Body of pancreas (tissue), 4 donors: Measurements from ENCODE around the gene TBX2. TPM values are rescaled to one million over a fixed set of nuclear protein-coding genes. Genes with fewer than 3 reads are reported as not detected.

Experiments used
- ATAC-seq: fragments of 150-250 bp; one replicate; pipeline ENCODE4 v1.9.1; 2016
- DNase-seq, 4 donors: peaks; one replicate each; pipeline ENCODE4 v3.0.0-alpha.2; 2019
- H3K27ac ChIP-seq, 4 donors: fragments of 200-600 bp; sonication (generic); 1 replicate in 3 of 4; 2 replicates in 1 of 4; pipeline versions ENCODE4 v1.5.1 to v1.6.1; 2016 to 2019; ENCODE audit warnings: mild to moderate bottlenecking in 1 of 4, mixed read lengths in 1 of 4, moderate library complexity in 1 of 4
- H3K27me3 ChIP-seq, 2 donors: fragments of 200-600 bp; sonication (generic); one replicate each; pipeline ENCODE4 v1.6.0; 2016; ENCODE audit warnings: mild to moderate bottlenecking in 1 of 2
- H3K36me3 ChIP-seq, 2 donors: fragments of 200-600 bp; sonication (generic); replicated peaks in 1 of 2; 2 replicates each; pipeline ENCODE4 v1.5.1; 2016; ENCODE audit warnings: low read depth in 2 of 2; ENCODE audit not compliant: insufficient read depth in 1 of 2
- H3K4me1 ChIP-seq: fragments of 200-600 bp; sonication (generic); one replicate; pipeline ENCODE4 v1.6.0; 2016
- H3K4me3 ChIP-seq, 2 donors: fragments of 200-600 bp; sonication (generic); 1 replicate in 1 of 2; 2 replicates in 1 of 2; pipeline ENCODE4 v1.5.1; 2016 to 2019
- H3K9me3 ChIP-seq, 3 donors: fragments of 200-600 bp; sonication (generic); 1 replicate in 2 of 3; 2 replicates in 1 of 3; pipeline ENCODE4 v1.5.1; 2016
- POLR2A ChIP-seq, 3 donors: fragments of 450-650 bp; IDR thresholded peaks; one replicate each; pipeline ENCODE4 v1.6.1; 2016; ENCODE audit warnings: antibody characterized with exemption in 3 of 3, mild to moderate bottlenecking in 2 of 3
- WGBS, 2 donors: methylation state at CpG; one replicate each; pipeline ENCODE4 v1.1.5; 2017; 5-methylcytosine and 5-hydroxymethylcytosine counted together
- intact Hi-C: fragments of 100-400 bp; cut with DNase I; formaldehyde crosslinking; loops from one replicate; pipeline ENCODE4 v1.15.1; 2023
- total RNA-seq, 2 donors: library from RNA; depleted of rRNA; stranded (reverse); fragments of >200 nt; gene quantifications; one replicate each; pipeline ENCODE4 v1.1.0, GENCODE V29; 2016
- TF ChIP-seq, protein P1 (sequence below), 7 experiments: fragments of 450-650 bp in 4 of 7; fragments of 200-600 bp in 3 of 7; sonication (generic) in 3 of 7; IDR thresholded peaks; one replicate each; pipeline ENCODE4 v1.5.1; 2016 to 2019; ENCODE audit warnings: antibody characterized with exemption in 7 of 7

The TBX2 gene
- total RNA-seq, 2 donors from 2014 or later, result 4.9 to 6.9 TPM

DNA sequence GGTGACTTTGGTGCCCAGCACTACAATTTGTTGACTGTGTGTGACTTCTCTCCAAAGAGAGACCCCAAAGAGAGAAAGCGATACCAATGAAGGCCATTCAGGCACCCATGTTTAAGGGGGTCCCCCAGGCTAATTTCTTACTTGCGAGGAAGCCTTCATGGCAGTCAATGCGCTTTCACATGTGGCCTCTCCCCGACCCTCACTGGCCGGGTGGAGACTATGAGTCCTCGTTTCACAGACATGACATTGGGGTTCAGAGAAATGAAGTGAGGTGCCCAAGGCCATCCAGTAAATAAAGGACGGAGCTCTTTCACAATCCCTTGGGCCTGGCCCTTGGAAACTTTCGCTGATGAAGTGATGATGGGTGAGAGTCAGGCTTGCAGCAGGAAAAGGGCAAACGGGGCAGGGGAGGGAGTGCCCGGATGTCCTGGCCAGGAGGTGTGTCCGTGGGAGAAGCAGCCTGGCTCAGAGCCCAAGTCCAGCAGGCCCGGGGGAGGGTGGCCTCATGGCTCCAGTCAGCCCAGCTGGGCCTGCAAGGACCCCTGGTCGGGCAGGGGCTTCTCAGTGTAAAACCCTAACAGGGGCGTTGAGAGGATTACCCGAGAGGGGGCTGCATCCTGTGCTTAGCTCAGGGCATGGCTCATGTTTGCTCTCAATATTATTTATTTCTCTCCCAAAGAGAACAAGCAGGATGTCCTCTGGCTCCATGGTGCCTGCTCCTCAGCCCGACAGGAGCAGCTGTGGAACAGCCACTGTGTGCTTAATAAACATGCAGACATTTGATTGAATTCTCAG lies 14.7 kb downstream of the TBX2 start:
- intact Hi-C loops, result loop anchor here (10.0 kb wide), 2 partner anchors 140 to 420 kb away; no protein-coding TSS in a partner anchor

DNA sequence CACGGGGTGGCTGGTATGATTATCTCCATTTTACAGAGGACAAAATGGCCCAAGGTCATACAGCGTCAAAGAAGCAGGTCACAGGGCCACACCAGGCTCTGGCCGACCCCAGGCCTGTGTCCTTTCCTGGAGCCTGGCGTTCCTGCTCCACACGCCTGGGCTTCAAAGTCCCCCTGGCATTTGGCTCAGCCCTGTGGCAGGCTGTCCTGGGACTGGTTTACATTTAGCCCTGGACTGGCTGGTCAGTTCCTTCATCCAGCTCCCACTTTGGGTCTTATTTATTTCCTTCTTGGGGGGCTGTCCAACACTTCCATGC lies 15.3 kb downstream of the TBX2 start:
- intact Hi-C loops, result loop anchor here (10.0 kb wide), 2 partner anchors 140 to 420 kb away; no protein-coding TSS in a partner anchor
- Histone ChIP-seq H3K27ac (no peak overlapping the region), H3K27me3 (peaks cover 0 to 9% of the 10 kb centered on the region in 2 donors), H3K4me1 (peaks cover 41% of the 10 kb centered on the region), H3K9me3 (no peaks in the 10 kb centered on the region), H3K36me3 (no peaks in the 10 kb centered on the region), H3K4me3 (no peak overlapping the region)
- no peak for DNase-seq
- TF ChIP-seq, protein P1, sequence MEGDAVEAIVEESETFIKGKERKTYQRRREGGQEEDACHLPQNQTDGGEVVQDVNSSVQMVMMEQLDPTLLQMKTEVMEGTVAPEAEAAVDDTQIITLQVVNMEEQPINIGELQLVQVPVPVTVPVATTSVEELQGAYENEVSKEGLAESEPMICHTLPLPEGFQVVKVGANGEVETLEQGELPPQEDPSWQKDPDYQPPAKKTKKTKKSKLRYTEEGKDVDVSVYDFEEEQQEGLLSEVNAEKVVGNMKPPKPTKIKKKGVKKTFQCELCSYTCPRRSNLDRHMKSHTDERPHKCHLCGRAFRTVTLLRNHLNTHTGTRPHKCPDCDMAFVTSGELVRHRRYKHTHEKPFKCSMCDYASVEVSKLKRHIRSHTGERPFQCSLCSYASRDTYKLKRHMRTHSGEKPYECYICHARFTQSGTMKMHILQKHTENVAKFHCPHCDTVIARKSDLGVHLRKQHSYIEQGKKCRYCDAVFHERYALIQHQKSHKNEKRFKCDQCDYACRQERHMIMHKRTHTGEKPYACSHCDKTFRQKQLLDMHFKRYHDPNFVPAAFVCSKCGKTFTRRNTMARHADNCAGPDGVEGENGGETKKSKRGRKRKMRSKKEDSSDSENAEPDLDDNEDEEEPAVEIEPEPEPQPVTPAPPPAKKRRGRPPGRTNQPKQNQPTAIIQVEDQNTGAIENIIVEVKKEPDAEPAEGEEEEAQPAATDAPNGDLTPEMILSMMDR (IDR thresholded peaks at IDR 0.05), result no peak
- TF ChIP-seq POLR2A (IDR thresholded peaks at IDR 0.05), result no peak
- WGBS, 2 donors, result 62 to 70% methylated on average over 5 of the region's 5 CpGs
- ATAC-seq, result no peak

More for the DNA sequence above, 14.7 kb downstream of the TBX2 start:
- no peak for ATAC-seq
- peaks cover 0 to 10% of the 10 kb centered on the region in 2 donors for H3K27me3 ChIP-seq
- no peak overlapping the region for H3K4me3 ChIP-seq
- no peak overlapping the region for H3K27ac ChIP-seq
- WGBS, 2 donors, result 69 to 71% methylated on average over 13 to 16 of the region's 16 CpGs
- TF ChIP-seq POLR2A (IDR thresholded peaks at IDR 0.05), result no peak
- H3K9me3 ChIP-seq, result no peaks in the 10 kb centered on the region
- peaks cover 42% of the 10 kb centered on the region for H3K4me1 ChIP-seq
- DNase-seq, result no peak
- H3K36me3 ChIP-seq, result no peaks in the 10 kb centered on the region

DNA sequence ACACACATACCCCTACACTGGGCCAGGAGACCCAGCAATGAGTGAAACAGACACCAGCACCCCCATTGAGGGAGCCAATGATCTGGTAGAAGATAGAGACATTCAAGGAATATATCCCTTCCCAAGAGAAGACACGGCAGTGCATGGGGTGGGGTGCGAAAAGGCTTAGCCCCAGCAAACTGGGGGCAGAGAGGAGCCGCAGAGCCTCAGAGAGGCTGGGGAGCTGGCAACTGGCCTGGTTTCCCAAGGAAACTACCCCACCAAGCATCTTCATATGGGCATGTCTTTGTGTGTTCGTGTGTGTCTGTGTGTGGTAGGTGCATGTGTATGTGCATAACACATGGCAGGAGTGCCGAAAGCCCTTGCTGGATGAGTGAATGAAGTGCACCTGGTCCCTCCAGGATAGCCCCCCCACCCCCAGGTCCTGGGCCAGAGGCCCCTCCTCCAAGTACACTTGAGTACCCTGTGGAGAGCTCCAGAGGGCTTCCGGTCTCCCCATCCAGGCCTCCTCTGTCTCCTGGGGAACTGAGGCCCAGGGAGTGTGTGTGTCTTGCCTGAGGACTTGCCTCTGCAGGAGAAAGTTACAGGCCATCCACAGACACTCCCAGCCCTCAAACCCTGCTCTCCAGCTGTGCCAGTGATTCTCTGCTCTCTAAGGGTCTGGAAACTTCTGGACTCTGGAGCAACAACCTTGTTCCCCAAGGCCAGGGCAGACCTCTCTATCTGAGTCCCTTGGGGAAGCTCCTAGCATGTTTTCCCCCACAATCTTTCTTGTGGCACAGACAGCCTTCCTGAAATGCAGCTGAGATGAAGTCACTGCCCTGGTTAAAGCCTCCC lies 15.9 kb downstream of the TBX2 start:
- Histone ChIP-seq H3K27me3 (peaks cover 0 to 2% of the 10 kb centered on the region in 2 donors), H3K9me3 (no peaks in the 10 kb centered on the region), H3K36me3 (no peaks in the 10 kb centered on the region), H3K4me3 (no peak overlapping the region), H3K4me1 (peaks cover 34% of the 10 kb centered on the region), H3K27ac (no peak overlapping the region)
- ATAC-seq (no peak), DNase-seq (no peak)
- intact Hi-C loops, result loop anchor here (10.0 kb wide), 2 partner anchors 139 to 419 kb away; no protein-coding TSS in a partner anchor
- TF ChIP-seq, protein P1 (IDR thresholded peaks at IDR 0.05), result no peak
- TF ChIP-seq POLR2A (IDR thresholded peaks at IDR 0.05), result no peak
- 88 to 92% methylated on average over 4 to 6 of the region's 6 CpGs for WGBS, 2 donors

DNA sequence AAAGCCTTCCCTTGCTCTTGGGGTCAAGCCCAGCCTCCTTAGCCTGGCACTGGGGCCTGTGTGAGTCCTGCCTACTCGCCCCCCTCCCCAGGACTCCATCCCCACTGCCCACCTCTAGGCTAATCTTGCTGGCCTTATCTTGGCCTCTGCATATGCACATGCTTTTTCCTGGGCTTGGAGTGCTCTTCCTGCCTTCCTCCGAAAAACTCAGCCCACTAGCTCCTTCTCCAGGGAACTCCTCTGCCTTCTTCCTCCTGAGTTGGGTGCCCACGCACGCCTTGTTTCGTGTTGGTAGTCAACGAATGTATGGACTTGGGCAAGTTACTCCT lies 16.5 kb downstream of the TBX2 start:
- 89 to 90% methylated on average over 6 of the region's 6 CpGs for WGBS, 2 donors
- Histone ChIP-seq H3K27ac (no peak overlapping the region), H3K4me1 (peaks cover 30% of the 10 kb centered on the region), H3K36me3 (no peaks in the 10 kb centered on the region), H3K27me3 (no peaks in the 10 kb centered on the region), H3K9me3 (no peaks in the 10 kb centered on the region), H3K4me3 (no peak overlapping the region)
- ATAC-seq, result no peak
- intact Hi-C loops, result loop anchor here (10.0 kb wide), 2 partner anchors 139 to 419 kb away; no protein-coding TSS in a partner anchor
- TF ChIP-seq POLR2A (IDR thresholded peaks at IDR 0.05), result no peak
- TF ChIP-seq, protein P1 (IDR thresholded peaks at IDR 0.05), result no peak
- no peak for DNase-seq
